Activated CD8-positive, alpha-beta memory T cell treated with anti-CD3 and anti-CD28 coated beads for 4 hours (primary cell): ENCODE measurements around the gene KIRREL3.

Source experiments
- DNase-seq, 2 donors: peaks; one replicate each; pipeline ENCODE4 v3.0.0-alpha.2; 2020; ENCODE audit warnings: low read depth in 2 of 2

The KIRREL3 gene

GRCh38 chr11:126710804-126711399 is 289.7 kb downstream of the KIRREL3 start:
- DNase-seq, result no peak

GRCh38 chr11:126707498-126707897 is 293.1 kb downstream of the KIRREL3 start:
- DNase-seq, result no peak

GRCh38 chr11:126704096-126704495 is 296.5 kb downstream of the KIRREL3 start:
- DNase-seq, result no peak

GRCh38 chr11:126703662-126704061 is 296.9 kb downstream of the KIRREL3 start:
- no peak for DNase-seq

GRCh38 chr11:126702987-126703386 is 297.6 kb downstream of the KIRREL3 start:
- DNase-seq, result no peak

GRCh38 chr11:126702165-126702720 is 298.3 kb downstream of the KIRREL3 start:
- no peak for DNase-seq

GRCh38 chr11:126701520-126701897 is 299.1 kb downstream of the KIRREL3 start:
- no peak for DNase-seq

GRCh38 chr11:126700768-126701519 is 299.6 kb downstream of the KIRREL3 start:
- no peak for DNase-seq

GRCh38 chr11:126698576-126698975 is 302.0 kb downstream of the KIRREL3 start:
- no peak for DNase-seq

- no peak for DNase-seq
Observed at GRCh38 chr11:126697936-126698335, 302.6 kb downstream of the KIRREL3 start.

GRCh38 chr11:126696982-126697381 is 303.6 kb downstream of the KIRREL3 start:
- no peak for DNase-seq

GRCh38 chr11:126695293-126695692 is 305.3 kb downstream of the KIRREL3 start:
- no peak for DNase-seq

- DNase-seq, result no peak
Observed at GRCh38 chr11:126694065-126694625, 306.4 kb downstream of the KIRREL3 start.

- DNase-seq, result no peak
Observed at GRCh38 chr11:126687477-126687876, 313.1 kb downstream of the KIRREL3 start.

GRCh38 chr11:126686938-126687337 is 313.6 kb downstream of the KIRREL3 start:
- DNase-seq, result no peak

GRCh38 chr11:126683766-126684728 is 316.5 kb downstream of the KIRREL3 start:
- no peak for DNase-seq

- DNase-seq, result no peak
Observed at GRCh38 chr11:126682590-126682989, 318.0 kb downstream of the KIRREL3 start.

GRCh38 chr11:126680700-126681099 is 319.9 kb downstream of the KIRREL3 start:
- DNase-seq, result no peak

- no peak for DNase-seq
Observed at GRCh38 chr11:126680131-126680530, 320.4 kb downstream of the KIRREL3 start.

- DNase-seq, result no peak
Observed at GRCh38 chr11:126679033-126679432, 321.5 kb downstream of the KIRREL3 start.

- DNase-seq, result no peak
Observed at GRCh38 chr11:126676536-126676935, 324.0 kb downstream of the KIRREL3 start.

GRCh38 chr11:126673319-126673718 is 327.3 kb downstream of the KIRREL3 start:
- DNase-seq, result no peak
